Measurements from ENCODE around the gene RP9. TPM values are rescaled to one million over a fixed set of nuclear protein-coding genes. Genes with fewer than 3 reads are reported as not detected.

Gene RP9
- total RNA-seq, 4 donors from 2014 or later = 5.2 to 16.1 (median 7.3) TPM

DNA sequence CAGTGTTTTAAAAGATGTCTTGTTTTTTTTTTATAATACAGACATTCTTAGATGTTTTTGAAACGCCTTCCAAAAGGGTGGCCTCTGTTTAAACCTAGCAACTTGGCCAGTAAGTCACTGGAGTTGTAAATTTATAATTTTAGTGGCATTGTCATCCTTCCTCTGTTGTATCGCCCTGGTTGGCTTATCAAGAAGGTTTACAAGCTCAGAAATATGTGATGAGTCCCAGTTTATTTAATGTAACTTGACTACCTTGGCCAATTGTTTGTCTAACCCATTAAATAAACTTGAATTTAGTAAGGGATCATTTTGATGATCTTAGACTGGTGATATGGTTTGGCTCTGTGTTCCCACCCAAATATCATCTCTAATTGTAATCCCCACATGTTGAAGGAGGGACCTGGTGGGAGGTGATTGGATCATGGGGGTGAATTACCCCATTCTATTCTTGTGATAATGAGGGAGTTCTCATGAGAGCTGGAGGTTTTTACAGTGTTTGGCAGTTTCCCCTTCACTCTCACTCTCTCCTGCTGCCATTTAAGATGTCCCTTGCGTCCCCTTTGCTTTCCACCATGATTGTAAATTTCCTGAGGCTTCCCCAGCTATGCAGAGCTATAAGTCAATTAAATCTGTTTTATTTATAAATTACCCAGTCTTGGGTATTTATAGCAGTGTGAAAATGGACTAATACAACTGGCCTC lies 33.2 kb downstream of the RP9 start:
- intact Hi-C loops (cut with DNase I; ENCODE audit: low total_unique reads) = no loop called here
- no peak overlapping the region for H3K4me3 ChIP-seq (ENCODE audit: low read depth, poor library complexity, severe bottlenecking)
- WGBS, 2 donors = 82 to 93% methylated on average over 3 of the region's 3 CpGs
- no peak for TF ChIP-seq POLR2A (IDR thresholded peaks at IDR 0.05)
- no peak for DNase-seq (ENCODE audit: low spot score in 2 of 2)

- no peak overlapping the region for H3K4me3 ChIP-seq (ENCODE audit: low read depth, poor library complexity, severe bottlenecking)
- no peak for DNase-seq (ENCODE audit: low spot score in 2 of 2)
- intact Hi-C loops (cut with DNase I; ENCODE audit: low total_unique reads) = no loop called here
- 92 to 94% methylated on average over 4 of the region's 4 CpGs for WGBS, 2 donors
- TF ChIP-seq, protein P1, sequence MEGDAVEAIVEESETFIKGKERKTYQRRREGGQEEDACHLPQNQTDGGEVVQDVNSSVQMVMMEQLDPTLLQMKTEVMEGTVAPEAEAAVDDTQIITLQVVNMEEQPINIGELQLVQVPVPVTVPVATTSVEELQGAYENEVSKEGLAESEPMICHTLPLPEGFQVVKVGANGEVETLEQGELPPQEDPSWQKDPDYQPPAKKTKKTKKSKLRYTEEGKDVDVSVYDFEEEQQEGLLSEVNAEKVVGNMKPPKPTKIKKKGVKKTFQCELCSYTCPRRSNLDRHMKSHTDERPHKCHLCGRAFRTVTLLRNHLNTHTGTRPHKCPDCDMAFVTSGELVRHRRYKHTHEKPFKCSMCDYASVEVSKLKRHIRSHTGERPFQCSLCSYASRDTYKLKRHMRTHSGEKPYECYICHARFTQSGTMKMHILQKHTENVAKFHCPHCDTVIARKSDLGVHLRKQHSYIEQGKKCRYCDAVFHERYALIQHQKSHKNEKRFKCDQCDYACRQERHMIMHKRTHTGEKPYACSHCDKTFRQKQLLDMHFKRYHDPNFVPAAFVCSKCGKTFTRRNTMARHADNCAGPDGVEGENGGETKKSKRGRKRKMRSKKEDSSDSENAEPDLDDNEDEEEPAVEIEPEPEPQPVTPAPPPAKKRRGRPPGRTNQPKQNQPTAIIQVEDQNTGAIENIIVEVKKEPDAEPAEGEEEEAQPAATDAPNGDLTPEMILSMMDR (IDR thresholded peaks at IDR 0.05) = no peak
- TF ChIP-seq POLR2A (IDR thresholded peaks at IDR 0.05) = no peak
Measured at GRCh38 chr7:33073243-33073642, 36.0 kb downstream of the RP9 start.

GRCh38 chr7:33072471-33072870 lies 36.7 kb downstream of the RP9 start:
- no peak for TF ChIP-seq POLR2A (IDR thresholded peaks at IDR 0.05)
- TF ChIP-seq, protein P1 (IDR thresholded peaks at IDR 0.05) = no peak
- intact Hi-C loops (cut with DNase I; ENCODE audit: low total_unique reads) = no loop called here
- H3K4me3 ChIP-seq (ENCODE audit: low read depth, poor library complexity, severe bottlenecking) = no peak overlapping the region
- DNase-seq (ENCODE audit: low spot score in 2 of 2) = no peak
- WGBS, 2 donors = 13 to 16% methylated on average over 2 of the region's 2 CpGs

DNA sequence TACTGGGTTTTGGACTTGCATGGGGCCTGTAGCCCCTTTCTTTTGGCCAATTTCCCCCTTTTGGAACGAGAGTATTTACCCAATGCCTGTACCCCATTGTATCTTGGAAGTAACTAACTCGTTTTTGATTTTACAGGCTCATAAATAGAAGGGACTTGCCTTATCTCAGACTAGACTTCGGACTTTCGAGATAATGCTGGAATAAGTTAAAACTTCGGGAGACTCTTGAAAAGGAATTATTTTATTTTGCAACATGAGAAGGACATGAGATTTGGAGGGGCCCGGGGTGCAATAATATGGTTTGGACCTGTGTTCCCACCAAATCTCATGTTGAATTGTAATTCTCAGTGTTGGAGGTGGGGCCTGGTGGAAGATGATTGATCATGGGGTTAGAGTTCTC lies 38.4 kb downstream of the RP9 start:
- intact Hi-C loops (cut with DNase I; ENCODE audit: low total_unique reads) = no loop called here
- TF ChIP-seq, protein P1 (IDR thresholded peaks at IDR 0.05) = no peak
- TF ChIP-seq POLR2A (IDR thresholded peaks at IDR 0.05) = no peak
- DNase-seq (ENCODE audit: low spot score in 2 of 2) = no peak
- WGBS, 2 donors = 84 to 85% methylated on average over 6 of the region's 6 CpGs
- H3K4me3 ChIP-seq (ENCODE audit: low read depth, poor library complexity, severe bottlenecking) = no peak overlapping the region

- DNase-seq (ENCODE audit: low spot score in 2 of 2) = no peak
- intact Hi-C loops (cut with DNase I; ENCODE audit: low total_unique reads) = no loop called here
- no peak overlapping the region for H3K4me3 ChIP-seq (ENCODE audit: low read depth, poor library complexity, severe bottlenecking)
- 91 to 97% methylated on average over 2 of the region's 2 CpGs for WGBS, 2 donors
- no peak for TF ChIP-seq POLR2A (IDR thresholded peaks at IDR 0.05)
- TF ChIP-seq, protein P1 (IDR thresholded peaks at IDR 0.05) = no peak
Measured at GRCh38 chr7:33070277-33070676, 38.9 kb downstream of the RP9 start.

DNA sequence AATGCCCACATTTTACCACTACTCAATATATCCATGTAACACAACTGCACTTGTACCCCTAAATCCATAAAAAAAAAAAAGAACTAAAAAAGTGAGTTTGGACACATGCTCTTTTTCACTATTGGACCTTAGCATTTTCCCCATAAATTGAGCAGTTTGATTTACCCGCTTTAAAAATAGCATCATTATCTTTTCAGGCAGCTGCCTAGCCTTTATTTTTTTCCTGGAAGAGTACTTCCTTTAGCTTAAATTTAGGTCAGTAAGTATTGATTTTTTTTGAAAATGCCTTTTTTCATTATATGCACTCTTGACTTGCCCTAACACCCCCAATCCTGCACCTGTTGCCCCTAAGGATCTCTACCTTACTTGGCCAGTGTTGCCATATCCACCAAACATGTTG lies 41.3 kb downstream of the RP9 start:
- H3K4me3 ChIP-seq (ENCODE audit: low read depth, poor library complexity, severe bottlenecking) = no peak overlapping the region
- 79 to 82% methylated on average over 1 of the region's 1 CpG for WGBS, 2 donors
- no peak for TF ChIP-seq POLR2A (IDR thresholded peaks at IDR 0.05)
- TF ChIP-seq, protein P1 (IDR thresholded peaks at IDR 0.05) = no peak
- no peak for DNase-seq (ENCODE audit: low spot score in 2 of 2)
- intact Hi-C loops (cut with DNase I; ENCODE audit: low total_unique reads) = no loop called here

Measured in lower leg skin (tissue), 4 donors.